Activated CD8-positive, alpha-beta memory T cell treated with anti-CD3 and anti-CD28 coated beads for 4 hours (primary cell): ENCODE measurements around the gene NOP10.

Source experiments
- DNase-seq, 2 donors: peaks; one replicate each; pipeline ENCODE4 v3.0.0-alpha.2; 2020; ENCODE audit warnings: low read depth in 2 of 2

NOP10 gene

GRCh38 chr15:34332553-34333120 lies 10.3 kb downstream of the NOP10 start:
- DNase-seq = no peak

GRCh38 chr15:34331809-34332208 lies 11.1 kb downstream of the NOP10 start:
- DNase-seq = no peak

DNA sequence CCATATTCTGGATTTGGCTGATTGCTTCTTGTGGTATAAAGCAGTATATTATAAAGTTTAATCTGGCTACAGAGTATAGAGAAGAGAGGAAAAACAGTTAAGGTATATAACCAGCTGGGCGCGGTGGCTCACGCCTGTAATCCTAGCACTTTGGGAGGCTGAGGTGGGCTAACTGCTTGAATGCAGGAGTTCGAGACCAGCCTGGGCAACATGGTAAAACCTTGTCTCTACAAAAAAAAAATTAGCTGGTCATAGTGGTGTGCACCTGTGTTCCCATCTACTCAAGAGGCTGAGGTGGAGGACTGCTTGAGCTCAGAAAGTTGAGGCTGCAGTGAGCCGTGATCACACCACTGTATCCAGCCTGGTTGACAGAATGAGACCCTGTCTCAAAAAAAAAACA lies 12.7 kb downstream of the NOP10 start:
- no peak for DNase-seq

- DNase-seq = no peak
Observed at GRCh38 chr15:34329006-34329405, 13.9 kb downstream of the NOP10 start.

DNA sequence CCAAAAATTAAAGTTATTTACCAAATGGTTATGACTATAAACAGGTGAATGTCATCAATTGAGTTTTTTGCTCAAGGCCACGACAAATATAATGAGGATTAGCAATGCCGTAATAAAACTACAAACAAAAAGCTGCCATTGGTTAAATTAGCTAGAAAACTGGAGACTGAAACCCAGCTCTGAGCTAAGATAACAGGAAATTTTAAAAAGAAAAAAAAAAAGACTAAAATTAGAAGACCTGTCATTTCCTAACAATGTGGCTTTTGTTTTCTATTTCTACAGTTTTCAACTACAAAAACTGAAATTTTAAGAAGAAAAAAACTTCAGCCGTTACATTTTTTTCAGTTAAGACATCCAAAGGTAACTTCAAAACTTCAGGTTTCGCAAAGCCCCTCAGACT lies 15.0 kb downstream of the NOP10 start:
- DNase-seq = no peak

DNA sequence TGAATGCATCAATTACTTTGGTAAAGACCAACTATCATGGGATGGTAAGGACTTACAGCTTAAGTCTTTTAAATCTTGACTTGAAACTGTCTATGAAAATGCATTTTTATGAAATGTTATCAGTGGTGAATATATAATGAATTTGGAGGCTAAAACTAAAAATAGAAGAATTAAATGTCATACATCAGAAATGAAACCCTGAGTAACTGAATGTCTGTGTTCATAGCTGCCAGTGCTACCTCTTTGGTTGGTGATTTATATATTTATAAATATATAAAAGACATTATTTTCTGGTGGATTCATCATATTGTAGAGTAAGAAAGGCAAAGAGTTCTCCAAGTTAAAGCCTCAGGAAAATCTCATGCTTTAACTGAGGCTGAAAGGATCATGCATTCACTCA lies 17.6 kb downstream of the NOP10 start:
- no peak for DNase-seq

DNA sequence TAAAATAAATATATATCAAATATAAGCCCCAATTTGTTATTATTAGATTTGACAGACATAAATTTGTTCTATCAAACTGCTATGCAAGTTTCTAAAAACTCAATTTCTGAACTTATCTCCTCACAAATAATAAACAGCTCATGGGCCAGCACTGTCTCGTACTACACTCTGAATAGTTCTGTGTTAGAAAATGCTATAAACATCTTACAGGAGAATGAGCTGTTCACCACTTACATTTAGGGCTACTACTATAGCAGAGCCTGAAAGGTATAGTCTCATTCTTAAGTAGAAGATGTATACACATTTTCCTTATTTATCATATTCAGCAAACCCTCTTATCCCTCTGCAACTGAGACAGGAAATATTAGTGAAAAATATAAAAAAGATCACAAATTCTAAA lies 18.0 kb downstream of the NOP10 start:
- DNase-seq = no peak

GRCh38 chr15:34323217-34323616 lies 19.7 kb downstream of the NOP10 start:
- DNase-seq = no peak

DNA sequence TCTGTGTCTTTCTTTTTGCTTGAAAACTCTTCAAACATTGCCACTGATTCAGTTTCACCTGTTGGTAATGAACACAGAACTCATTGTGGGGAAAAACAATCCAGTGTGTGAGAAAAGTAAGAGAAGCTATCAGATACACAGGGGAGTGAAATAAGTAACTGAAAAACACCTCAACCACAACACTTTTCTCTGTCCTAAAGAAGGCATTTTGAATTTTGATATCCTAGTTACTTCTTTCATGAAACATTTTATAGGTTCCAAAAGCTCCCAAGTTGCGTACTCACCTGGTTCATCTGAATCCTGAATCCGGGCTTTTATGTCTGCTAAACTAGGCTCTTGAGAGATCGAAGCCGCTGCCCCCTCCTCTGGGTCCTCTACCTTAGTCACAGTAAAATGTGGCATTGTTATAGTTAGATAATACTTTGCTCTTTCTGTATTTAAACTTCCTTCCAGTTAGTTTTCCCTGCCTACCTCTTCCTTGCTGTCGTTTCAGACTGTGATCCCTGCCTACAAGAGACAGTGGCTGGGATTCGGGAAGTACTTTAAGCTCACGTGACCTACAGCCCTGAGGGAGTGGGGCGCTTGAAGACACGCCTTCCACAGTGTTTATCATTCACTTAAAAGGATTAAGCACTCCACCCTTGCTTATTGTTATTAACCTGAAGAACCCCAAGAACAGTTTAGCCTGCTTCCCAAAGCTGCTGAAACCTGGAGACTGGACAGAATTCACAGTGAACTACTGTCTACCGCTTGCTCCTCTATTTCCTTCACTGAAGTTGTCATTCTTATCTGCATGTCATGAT lies 24.5 kb downstream of the NOP10 start:
- DNase-seq = no peak

DNA sequence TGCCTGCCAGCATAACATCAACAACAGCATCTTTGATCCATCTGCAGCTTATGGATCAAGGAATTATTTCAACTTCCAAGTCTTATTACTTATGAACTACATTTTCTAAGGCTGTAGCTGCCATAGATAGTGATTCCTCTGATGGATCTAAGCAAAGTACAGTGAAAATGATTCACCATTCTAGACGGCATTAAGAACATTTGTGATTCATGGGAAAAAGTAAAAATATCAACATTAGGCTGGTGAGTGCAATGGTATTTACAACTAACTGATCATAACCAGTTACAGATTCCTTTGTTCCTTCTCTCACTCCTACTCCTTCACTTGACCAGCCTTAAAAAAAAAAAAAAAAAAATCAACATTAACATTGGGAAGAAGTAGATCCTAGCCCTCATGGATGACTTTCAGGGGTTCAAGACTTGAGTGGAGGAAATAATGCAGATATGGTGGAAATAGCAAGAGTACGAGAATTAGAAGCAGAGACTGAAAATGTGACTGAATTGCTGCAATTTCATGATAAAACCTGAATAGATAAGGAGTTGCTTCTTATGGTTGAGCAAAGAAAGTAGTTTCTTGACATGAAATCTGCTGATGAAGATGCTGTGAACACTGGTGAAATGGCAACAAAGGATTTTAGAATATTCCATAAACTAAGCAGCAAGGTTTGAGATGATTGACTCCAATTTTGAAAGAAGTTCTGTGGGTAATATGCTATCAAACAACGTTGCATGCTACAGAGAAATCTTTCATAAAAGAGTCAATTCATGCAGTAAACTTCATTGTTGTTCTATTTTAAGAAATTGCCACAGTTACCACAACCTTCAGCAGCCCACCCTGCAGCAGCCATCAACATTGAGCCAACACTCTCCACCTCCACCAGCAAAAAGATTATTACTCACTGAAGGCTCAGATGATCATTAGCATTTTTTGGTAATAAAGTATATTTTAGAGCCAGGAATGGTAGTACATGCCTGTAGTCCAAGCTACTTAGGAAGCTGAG lies 28.1 kb downstream of the NOP10 start:
- DNase-seq = no peak

DNA sequence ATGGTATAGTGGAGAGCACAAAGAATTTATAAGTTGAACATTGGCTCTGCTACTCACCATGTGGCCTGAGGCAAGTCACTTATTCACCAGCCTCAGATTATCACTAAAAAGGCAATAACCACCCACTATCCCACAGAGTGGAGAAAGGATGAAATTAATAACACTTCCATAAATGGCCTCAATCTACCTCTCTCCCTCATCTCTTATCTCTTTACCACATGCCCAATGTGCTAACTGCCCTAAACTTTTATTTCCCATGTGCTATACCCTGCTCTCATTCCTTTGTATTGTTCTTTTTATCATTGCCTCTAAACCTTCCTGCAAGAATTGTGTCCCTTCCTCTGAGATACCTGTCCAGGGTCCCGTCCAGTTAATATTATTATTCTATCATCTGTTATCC lies 31.4 kb downstream of the NOP10 start:
- no peak for DNase-seq

GRCh38 chr15:34304613-34305012 lies 38.3 kb downstream of the NOP10 start:
- no peak for DNase-seq

DNA sequence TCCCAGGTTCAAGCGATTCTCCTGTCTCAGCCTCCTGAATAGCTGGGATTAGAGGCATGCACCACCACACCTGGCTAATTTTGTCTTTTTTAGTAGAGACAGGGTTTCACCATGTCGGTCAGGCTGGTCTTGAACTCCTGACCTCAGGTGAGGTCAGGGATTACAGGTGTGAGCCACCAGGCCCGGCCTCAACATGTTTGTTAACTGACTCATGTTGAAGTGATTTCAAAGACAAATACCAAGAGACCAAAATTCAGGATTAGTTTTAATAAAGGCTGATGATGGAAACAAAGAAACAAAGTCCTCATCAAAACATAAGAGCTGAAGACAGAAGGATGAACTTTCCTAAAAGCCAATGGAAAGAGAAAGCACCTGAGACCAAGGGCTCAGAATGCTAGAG lies 41.9 kb downstream of the NOP10 start:
- DNase-seq = no peak

- DNase-seq = no peak
Observed at GRCh38 chr15:34297059-34297458, 45.9 kb downstream of the NOP10 start.

GRCh38 chr15:34292621-34293020 lies 50.3 kb downstream of the NOP10 start:
- DNase-seq = no peak
